Vagina (tissue), 2 donors: Measurements from ENCODE around the gene MEF2B.

Experiments
- CTCF ChIP-seq, 3 experiments: fragments of 450-650 bp in 2 of 3; fragments of 200-600 bp in 1 of 3; sonication (generic) in 1 of 3; IDR thresholded peaks; one replicate each; pipeline ENCODE4 v1.5.1; 2017 to 2019; ENCODE audit warnings: antibody characterized with exemption in 3 of 3, mild to moderate bottlenecking in 2 of 3, moderate library complexity in 2 of 3
- POLR2A ChIP-seq, 2 donors: fragments of 450-650 bp; IDR thresholded peaks; one replicate each; pipeline ENCODE4 v1.6.1; 2017; ENCODE audit warnings: antibody characterized with exemption in 2 of 2, mild to moderate bottlenecking in 2 of 2, moderate library complexity in 2 of 2

DNA sequence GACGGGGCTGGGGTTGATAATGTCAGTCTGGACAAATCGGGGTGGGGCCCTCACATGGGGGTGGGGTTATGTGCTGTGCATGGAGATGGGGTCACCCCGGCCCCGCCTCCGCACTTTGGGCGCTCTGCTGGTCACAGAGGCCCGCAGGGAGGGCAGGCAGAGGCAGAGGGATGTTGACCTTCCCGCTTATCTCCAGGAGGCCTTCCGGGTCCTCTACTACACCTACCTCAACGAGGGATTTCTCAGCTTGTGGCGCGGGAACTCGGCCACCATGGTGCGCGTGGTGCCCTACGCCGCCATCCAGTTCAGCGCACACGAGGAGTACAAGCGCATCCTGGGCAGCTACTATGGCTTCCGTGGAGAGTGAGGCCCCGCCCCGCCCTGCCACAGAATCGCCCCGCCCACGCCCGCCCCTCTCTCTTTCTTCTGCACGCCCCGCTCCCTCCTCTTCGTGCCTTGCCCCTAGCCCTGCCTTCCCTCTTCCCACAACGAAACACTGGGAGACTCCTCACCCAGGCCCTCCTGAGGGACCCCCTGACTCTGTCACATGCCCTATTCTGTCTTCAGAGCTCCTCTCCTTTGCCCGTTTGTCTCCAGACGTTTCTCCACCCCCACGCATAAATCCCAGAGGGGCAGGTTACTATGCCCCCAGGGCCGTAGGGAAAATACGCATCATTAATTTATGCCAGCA lies 64.6 kb downstream of the MEF2B start:
- TF ChIP-seq POLR2A (IDR thresholded peaks at IDR 0.05) (peak in 1 of 2 donors; percentile 43), CTCF (IDR thresholded peaks at IDR 0.05) (no peak)
